Karpas-422 (cell line): ENCODE results near the gene WASF2. TPM values are rescaled to one million over a fixed set of nuclear protein-coding genes. Genes with fewer than 3 reads are reported as not detected.

ENCODE experiments used
- DNase-seq: peaks from one replicate; pipeline ENCODE4 v3.0.0-alpha.2; 2015
- H2AFZ ChIP-seq: fragments of 200-600 bp; sonication (generic); 2 replicates; pipeline ENCODE4 v1.6.1; 2014; ENCODE audit warnings: antibody characterized with exemption, low read length, mixed read lengths
- H3K27ac ChIP-seq: fragments of 200-600 bp; sonication (generic); 2 replicates; pipeline ENCODE4 v1.5.1; 2014; ENCODE audit warnings: mild to moderate bottlenecking, low read length, moderate library complexity
- H3K27me3 ChIP-seq: fragments of 200-600 bp; sonication (generic); 2 replicates; pipeline ENCODE4 v1.6.1; 2014; ENCODE audit warnings: low read length, mixed read lengths
- H3K36me3 ChIP-seq: fragments of 200-600 bp; sonication (generic); 2 replicates; pipeline ENCODE4 v1.6.1; 2014; ENCODE audit warnings: low read length, mixed read lengths; ENCODE audit not compliant: insufficient read depth
- H3K4me1 ChIP-seq: fragments of 200-600 bp; sonication (generic); 2 replicates; pipeline ENCODE4 v1.6.1; 2014; ENCODE audit warnings: mild to moderate bottlenecking, low read length, mixed read lengths
- H3K4me2 ChIP-seq: fragments of 200-600 bp; sonication (generic); 2 replicates; pipeline ENCODE4 v1.6.1; 2014; ENCODE audit warnings: low read length, low read depth, mild to moderate bottlenecking; ENCODE audit not compliant: poor library complexity, severe bottlenecking
- H3K4me3 ChIP-seq: fragments of 200-600 bp; sonication (generic); 2 replicates; pipeline ENCODE4 v1.5.1; 2014; ENCODE audit warnings: mild to moderate bottlenecking, antibody characterized with exemption, low read length, mixed read lengths
- H3K79me2 ChIP-seq: fragments of 200-600 bp; sonication (generic); 2 replicates; pipeline ENCODE4 v1.6.1; 2014; ENCODE audit warnings: mild to moderate bottlenecking, low read length, mixed read lengths
- H3K9ac ChIP-seq: fragments of 200-600 bp; sonication (generic); 2 replicates; pipeline ENCODE4 v1.6.0; 2014; ENCODE audit warnings: low read length
- H3K9me2 ChIP-seq: fragments of 200-600 bp; sonication (generic), shearing (Covaris generic); replicated peaks from 2 replicates; pipeline ENCODE4 v1.6.0; 2014; ENCODE audit warnings: mild to moderate bottlenecking, low read length, moderate library complexity; ENCODE audit not compliant: insufficient read depth
- H3K9me3 ChIP-seq: fragments of 300-700, 200-600 bp; sonication (generic); 2 replicates; pipeline ENCODE4 v1.6.1; 2014; ENCODE audit warnings: low read length, mixed read lengths
- H4K20me1 ChIP-seq: fragments of 200-600 bp; sonication (generic); 2 replicates; pipeline ENCODE4 v1.6.1; 2014; ENCODE audit warnings: mild to moderate bottlenecking, antibody characterized with exemption, low read length, low read depth; ENCODE audit not compliant: insufficient read depth
- total RNA-seq: library from RNA; depleted of rRNA; stranded (reverse); fragments of >200 nt; shearing (Covaris generic); gene quantifications from 2 replicates; pipeline ENCODE4 v1.2.3, GENCODE V29; 2014; ENCODE audit warnings: low replicate concordance

Gene WASF2
- total RNA-seq, 1 experiment from 2014 or later, result 21.7 TPM

DNA sequence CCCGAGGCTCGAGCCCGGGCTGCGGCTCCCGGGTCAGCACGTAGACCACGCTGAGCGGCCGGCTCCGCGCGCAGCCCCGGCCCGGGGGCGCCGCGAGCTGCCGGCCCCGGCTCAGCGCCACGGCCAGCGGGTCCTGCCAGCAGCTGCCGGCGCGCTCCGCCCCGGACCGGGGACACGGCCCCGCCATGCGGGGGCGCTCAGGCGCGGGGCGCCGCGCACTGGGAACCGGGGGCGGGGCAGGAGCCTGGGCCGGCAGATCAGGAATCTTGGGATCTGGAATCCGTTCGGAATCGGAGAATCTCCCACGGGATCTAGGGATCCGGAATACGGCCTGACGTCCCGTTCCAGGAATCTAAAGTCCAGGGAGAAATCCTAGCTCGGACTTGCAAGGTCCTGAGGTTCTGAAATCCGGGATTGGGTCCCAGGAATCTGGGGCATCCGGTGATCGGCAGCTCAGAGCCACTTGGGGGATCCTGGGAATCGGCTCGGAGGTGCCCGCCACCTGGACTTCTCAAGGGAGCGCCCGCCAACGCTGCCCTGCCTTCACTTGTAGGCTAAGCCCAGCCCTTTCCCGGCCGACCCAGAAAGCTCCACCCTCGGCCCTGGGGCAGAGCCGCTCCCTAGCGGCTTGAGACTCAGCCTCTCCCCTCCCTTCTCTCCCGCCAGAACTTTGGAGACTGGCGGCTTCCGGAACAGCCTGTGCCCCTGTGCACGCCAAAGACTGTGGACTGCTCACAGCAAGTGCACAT lies 123.4 kb downstream of the WASF2 start, which contains the start of gene MAP3K6:
TSS of gene MAP3K6 (minus strand) at position 551 of the 749 bp plus-strand sequence. CDS start at position 187, 364 bp downstream.
- Histone ChIP-seq H3K4me3 (peak within 1 kb of the TSS; percentile 82), H3K9ac (peak within 1 kb of the TSS; percentile 79), H3K36me3 (no peaks in the 10 kb centered on the region), H3K79me2 (no peaks in the 10 kb centered on the region), H3K9me2 (no peaks in the 10 kb centered on the region), H3K27me3 (no peaks in the 10 kb centered on the region), H4K20me1 (no peaks in the 10 kb centered on the region), H3K9me3 (no peaks in the 10 kb centered on the region), H3K4me2 (peak within 1 kb of the TSS; percentile 100), H3K4me1 (peaks cover 19% of the 10 kb centered on the region), H3K27ac (no peak within 1 kb of the TSS), H2AFZ (peak within 1 kb of the TSS; percentile 94; the same call in 1 of the 2 replicates)
- peak; percentile 72 for DNase-seq

DNA sequence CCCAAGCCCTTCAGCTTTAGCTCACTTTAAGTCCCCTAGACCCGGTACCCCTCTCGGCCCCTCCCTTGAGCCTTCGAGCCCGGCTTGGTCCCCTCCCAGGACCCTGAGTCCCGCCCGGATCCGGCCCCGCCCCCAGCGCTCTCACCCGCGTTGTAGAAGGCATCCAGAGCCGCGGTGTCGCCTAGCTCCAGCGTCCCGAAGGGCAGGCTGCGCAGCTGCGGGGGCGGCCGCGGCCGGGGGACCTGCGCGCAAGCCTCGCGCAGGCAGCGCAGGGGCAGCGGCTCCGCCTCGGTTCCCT lies 123.9 kb downstream of the WASF2 start:
- Histone ChIP-seq H2AFZ (peak overlapping the region; percentile 78; the same call in 1 of the 2 replicates), H3K4me3 (peak overlapping the region; percentile 82), H3K4me2 (peak overlapping the region; percentile 100), H3K9me2 (no peaks in the 10 kb centered on the region), H3K9ac (peak overlapping the region; percentile 79), H3K27me3 (no peaks in the 10 kb centered on the region), H3K36me3 (no peaks in the 10 kb centered on the region), H4K20me1 (no peaks in the 10 kb centered on the region), H3K9me3 (no peaks in the 10 kb centered on the region), H3K79me2 (no peaks in the 10 kb centered on the region), H3K27ac (no peak overlapping the region), H3K4me1 (peaks cover 19% of the 10 kb centered on the region)
- peak; percentile 89 for DNase-seq

DNA sequence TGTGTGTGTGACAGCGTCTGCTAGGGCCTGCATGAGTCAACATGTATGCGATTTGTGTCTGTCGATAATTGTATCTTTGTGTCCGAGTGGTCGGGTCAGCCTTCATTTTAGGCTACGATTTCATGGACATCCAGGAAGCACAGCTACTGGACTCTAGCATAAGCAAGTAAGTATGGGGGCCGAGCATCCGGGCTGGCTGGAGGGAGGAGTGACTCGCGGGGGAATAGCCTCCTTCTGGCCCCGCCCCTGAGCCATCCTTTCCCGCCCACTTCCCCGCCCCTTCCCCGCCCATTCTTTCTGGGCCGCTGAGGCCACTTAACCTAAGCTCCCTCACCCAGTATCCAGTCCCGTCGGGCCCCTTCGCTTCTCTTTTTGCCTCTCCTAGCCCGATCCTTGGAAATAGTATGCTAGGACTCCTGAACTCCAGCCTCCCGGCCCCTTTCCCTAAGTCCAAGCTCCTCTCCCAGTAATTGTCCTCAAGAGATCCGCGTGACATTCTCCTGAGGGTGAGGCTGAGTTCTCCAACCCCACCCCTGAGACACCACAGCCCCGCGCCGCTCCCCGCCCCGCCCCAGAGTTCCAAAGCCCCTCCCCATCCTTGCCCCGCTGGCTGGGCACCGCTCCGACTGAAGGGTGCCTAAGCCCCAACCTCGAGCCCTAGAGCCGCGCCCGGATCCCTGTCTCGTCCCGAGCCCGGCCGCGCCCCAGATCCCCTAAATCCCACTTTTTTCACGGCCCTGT lies 124.4 kb downstream of the WASF2 start:
- H3K4me2 ChIP-seq, result peak overlapping the region; percentile 100

DNA sequence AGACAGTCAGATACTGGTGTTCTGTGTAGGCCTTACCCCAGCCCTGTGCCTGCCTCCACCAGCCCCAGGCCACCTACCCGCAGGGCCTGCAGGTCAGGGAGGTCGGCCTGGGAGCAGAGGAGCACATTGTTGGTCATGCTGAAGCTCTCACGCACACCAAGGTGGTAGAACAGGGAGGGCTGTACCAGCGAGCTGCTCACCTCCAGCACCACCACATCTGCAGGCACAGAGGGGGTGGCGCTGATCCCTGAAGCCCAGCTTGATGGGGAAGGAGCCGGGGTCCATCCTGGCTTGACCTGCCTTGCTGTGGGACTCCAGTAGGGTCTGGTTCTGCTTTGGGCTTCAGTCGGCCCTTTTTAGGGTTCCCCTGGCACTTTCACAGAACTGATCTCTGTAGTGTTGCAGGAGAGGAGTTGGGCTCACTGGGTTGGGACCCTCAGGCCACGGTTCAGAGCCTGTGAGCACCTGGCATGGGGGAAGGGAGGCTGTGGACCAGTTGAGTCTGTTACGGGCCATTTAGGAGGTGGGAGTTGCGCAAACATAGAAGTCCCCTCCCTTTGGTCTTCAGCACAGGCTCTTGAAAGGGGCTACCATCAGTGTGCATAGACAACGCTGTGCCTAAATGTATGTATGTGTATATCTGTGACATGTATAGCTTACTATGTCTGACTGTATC lies 125.1 kb downstream of the WASF2 start:
- peak overlapping the region; percentile 100 for H3K4me2 ChIP-seq
- no peak for DNase-seq
- H3K27me3 ChIP-seq, result no peaks in the 10 kb centered on the region
- H3K4me1 ChIP-seq, result peaks cover 19% of the 10 kb centered on the region
- no peaks in the 10 kb centered on the region for H3K9me3 ChIP-seq
- no peaks in the 10 kb centered on the region for H4K20me1 ChIP-seq
- no peak overlapping the region; the same call in 1 of the 2 replicates for H3K4me3 ChIP-seq
- H3K79me2 ChIP-seq, result no peaks in the 10 kb centered on the region
- peak overlapping the region; percentile 54; the same call in 1 of the 2 replicates for H2AFZ ChIP-seq
- H3K36me3 ChIP-seq, result no peaks in the 10 kb centered on the region
- no peaks in the 10 kb centered on the region for H3K9me2 ChIP-seq
- H3K27ac ChIP-seq, result no peak overlapping the region
- H3K9ac ChIP-seq, result no peak overlapping the region

More for the DNA sequence above, 124.4 kb downstream of the WASF2 start:
- no peaks in the 10 kb centered on the region for H3K79me2 ChIP-seq
- peak; percentile 93 for DNase-seq
- peak overlapping the region; percentile 82 for H3K4me3 ChIP-seq
- no peaks in the 10 kb centered on the region for H3K9me3 ChIP-seq
- peaks cover 19% of the 10 kb centered on the region for H3K4me1 ChIP-seq
- H3K9me2 ChIP-seq, result no peaks in the 10 kb centered on the region
- no peak overlapping the region for H3K27ac ChIP-seq
- H3K27me3 ChIP-seq, result no peaks in the 10 kb centered on the region
- no peaks in the 10 kb centered on the region for H3K36me3 ChIP-seq
- peak overlapping the region; percentile 79 for H3K9ac ChIP-seq
- H2AFZ ChIP-seq, result peak overlapping the region; percentile 78; the same call in 1 of the 2 replicates
- no peaks in the 10 kb centered on the region for H4K20me1 ChIP-seq

DNA sequence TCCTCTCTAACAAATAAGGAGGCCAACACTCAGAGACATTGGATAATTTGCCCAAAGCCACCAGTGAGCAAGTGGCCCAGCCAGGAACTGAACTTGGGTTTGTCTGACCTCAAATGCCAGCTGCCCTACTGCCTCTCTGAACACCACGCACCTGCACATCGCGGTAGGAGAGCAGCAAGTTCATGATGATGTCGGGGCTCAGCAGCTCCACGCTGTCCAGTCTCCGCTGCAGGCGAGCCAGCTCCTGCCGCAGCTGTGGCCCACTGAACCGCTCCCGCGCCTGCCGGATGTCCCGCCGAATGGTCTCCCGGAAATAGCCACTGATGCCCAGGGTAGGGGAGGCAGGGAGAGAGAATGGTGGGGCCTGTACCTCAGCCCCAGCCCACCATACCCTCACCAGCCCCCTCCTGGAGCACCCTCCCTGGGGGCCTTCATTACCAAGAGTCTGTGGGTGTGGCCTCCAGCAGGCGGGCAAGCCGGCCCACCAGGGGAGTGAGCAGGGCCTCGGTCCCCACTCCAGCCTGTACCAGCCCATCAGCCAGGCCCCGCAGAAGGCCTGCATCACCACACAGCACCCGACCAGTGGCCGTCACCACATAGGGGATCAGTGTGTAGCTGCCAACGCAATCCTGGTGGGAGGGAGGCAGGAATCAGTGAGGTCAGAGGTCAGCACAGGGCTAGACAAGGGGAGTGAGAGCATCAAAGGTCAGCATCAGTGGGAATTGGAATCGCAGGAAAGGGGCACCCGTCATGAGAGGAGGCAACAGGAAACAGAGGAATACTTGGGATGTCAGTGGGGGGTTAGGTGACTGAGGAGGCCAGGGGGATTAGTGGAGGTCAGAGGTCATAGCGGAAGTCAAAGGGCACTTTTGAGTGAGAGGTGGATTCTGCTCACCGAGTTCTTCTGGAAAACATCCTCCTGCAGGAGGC lies 125.9 kb downstream of the WASF2 start:
- Histone ChIP-seq H2AFZ (no peak overlapping the region), H3K4me1 (peaks cover 19% of the 10 kb centered on the region), H3K9ac (no peak overlapping the region), H4K20me1 (no peaks in the 10 kb centered on the region), H3K9me3 (no peaks in the 10 kb centered on the region), H3K9me2 (no peaks in the 10 kb centered on the region), H3K27ac (no peak overlapping the region), H3K4me3 (no peak overlapping the region), H3K4me2 (no peak overlapping the region), H3K79me2 (no peaks in the 10 kb centered on the region), H3K36me3 (no peaks in the 10 kb centered on the region), H3K27me3 (no peaks in the 10 kb centered on the region)
- no peak for DNase-seq

DNA sequence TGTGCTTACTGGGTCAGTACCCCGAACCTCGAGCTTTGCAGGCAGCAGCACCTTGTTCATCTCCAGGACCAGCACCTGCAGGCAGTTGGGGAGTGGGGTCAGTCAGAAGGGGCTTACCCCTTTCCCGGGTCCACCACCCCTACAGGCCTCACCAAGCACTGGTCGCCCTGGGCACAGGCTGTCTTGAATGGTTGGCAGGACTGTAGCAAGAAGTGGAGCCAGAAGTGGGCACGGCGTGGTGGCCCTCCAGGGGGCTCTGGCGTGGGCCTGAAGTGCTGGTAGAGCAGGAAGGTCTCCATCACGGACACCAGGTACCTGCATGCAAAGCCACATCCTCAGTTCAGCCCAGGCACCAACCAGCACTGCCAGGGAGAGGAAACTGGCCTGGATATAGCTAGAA lies 128.4 kb downstream of the WASF2 start:
- DNase-seq, result no peak
- Histone ChIP-seq H3K79me2 (no peaks in the 10 kb centered on the region), H3K9me2 (no peaks in the 10 kb centered on the region), H3K27ac (no peak overlapping the region), H3K27me3 (no peaks in the 10 kb centered on the region), H2AFZ (no peak overlapping the region), H3K36me3 (no peaks in the 10 kb centered on the region), H3K9ac (no peak overlapping the region), H3K4me1 (peaks cover 22% of the 10 kb centered on the region), H3K4me3 (no peak overlapping the region), H3K9me3 (no peaks in the 10 kb centered on the region), H4K20me1 (no peaks in the 10 kb centered on the region), H3K4me2 (no peak overlapping the region)

DNA sequence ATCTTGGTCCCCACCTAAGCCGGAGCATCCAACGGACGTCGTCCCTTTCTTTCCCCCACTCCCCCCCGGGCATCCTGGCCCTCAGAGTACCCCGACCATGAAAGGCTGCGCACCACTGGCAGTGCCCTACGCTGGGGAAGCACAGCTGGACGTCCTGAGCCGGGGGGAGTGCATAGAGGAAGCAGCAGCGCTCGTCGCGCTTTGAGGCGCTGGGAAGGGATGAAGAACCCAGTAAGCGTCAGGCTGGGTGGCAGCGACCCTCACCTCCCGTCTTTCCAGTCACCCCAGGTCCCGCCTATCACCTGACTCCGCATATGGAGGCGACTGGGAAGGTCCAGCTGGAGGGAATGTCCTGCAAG lies 128.9 kb downstream of the WASF2 start:
- no peaks in the 10 kb centered on the region for H3K9me2 ChIP-seq
- H2AFZ ChIP-seq, result no peak overlapping the region
- H3K79me2 ChIP-seq, result no peaks in the 10 kb centered on the region
- H3K9me3 ChIP-seq, result no peaks in the 10 kb centered on the region
- no peak overlapping the region for H3K4me2 ChIP-seq
- no peaks in the 10 kb centered on the region for H3K27me3 ChIP-seq
- DNase-seq, result no peak
- H3K36me3 ChIP-seq, result no peaks in the 10 kb centered on the region
- no peak overlapping the region for H3K9ac ChIP-seq
- no peak overlapping the region for H3K27ac ChIP-seq
- H3K4me1 ChIP-seq, result peaks cover 25% of the 10 kb centered on the region
- H3K4me3 ChIP-seq, result no peak overlapping the region
- H4K20me1 ChIP-seq, result no peaks in the 10 kb centered on the region
